H9 (cell line): Measurements from ENCODE around the gene UBXN7. TPM values are rescaled to one million over a fixed set of nuclear protein-coding genes. Genes with fewer than 3 reads are reported as not detected.

ENCODE experiments used
- DNase-seq: peaks from one replicate; pipeline ENCODE4 v3.0.0-alpha.2; 2017
- H2AFZ ChIP-seq: one replicate; pipeline ENCODE4 v1.6.1; 2013; ENCODE audit warnings: mild to moderate bottlenecking, low read length, control low read depth, moderate library complexity
- H2AK5ac ChIP-seq: 2 replicates; pipeline ENCODE4 v1.6.1; 2013; ENCODE audit warnings: low read length, control low read depth, mixed read lengths; ENCODE audit not compliant: insufficient read length
- H2BK120ac ChIP-seq: one replicate; pipeline ENCODE4 v1.6.1; 2013; ENCODE audit warnings: low read depth, mild to moderate bottlenecking, low read length, control low read depth, inconsistent platforms; ENCODE audit not compliant: poor library complexity, severe bottlenecking
- H2BK12ac ChIP-seq: 2 replicates; pipeline ENCODE4 v1.6.1; 2013; ENCODE audit warnings: low read length, control low read depth, mixed read lengths, low read depth; ENCODE audit not compliant: insufficient read length
- H2BK15ac ChIP-seq: 2 replicates; pipeline ENCODE4 v1.6.1; 2013; ENCODE audit warnings: low read depth, low read length, control low read depth
- H2BK20ac ChIP-seq: one replicate; pipeline ENCODE4 v1.6.1; 2013; ENCODE audit warnings: low read depth, mild to moderate bottlenecking, low read length, control low read depth, inconsistent platforms; ENCODE audit not compliant: poor library complexity, severe bottlenecking
- H2BK5ac ChIP-seq: 2 replicates; pipeline ENCODE4 v1.6.1; 2013; ENCODE audit warnings: low read length, control low read depth, mixed read lengths; ENCODE audit not compliant: insufficient read length
- H3K14ac ChIP-seq: 2 replicates; pipeline ENCODE4 v1.6.1; 2013; ENCODE audit warnings: low read length, control low read depth; ENCODE audit not compliant: insufficient read depth
- H3K18ac ChIP-seq: 2 replicates; pipeline ENCODE4 v1.6.1; 2013; ENCODE audit warnings: low read depth, mild to moderate bottlenecking, mixed read lengths, low read length, control low read depth; ENCODE audit not compliant: insufficient read length
- H3K23ac ChIP-seq: 2 replicates; pipeline ENCODE4 v1.6.1; 2013; ENCODE audit warnings: low read length, control low read depth, mixed read lengths, low read depth; ENCODE audit not compliant: insufficient read length
- H3K23me2 ChIP-seq: 2 replicates; pipeline ENCODE4 v1.6.1; 2013; ENCODE audit warnings: low read depth, mild to moderate bottlenecking, mixed read lengths, low read length, control low read depth; ENCODE audit not compliant: insufficient read length, poor library complexity, severe bottlenecking
- H3K27ac ChIP-seq: 2 replicates; pipeline ENCODE4 v1.5.1; 2013; ENCODE audit warnings: low read length, control low read depth, mixed read lengths, low read depth; ENCODE audit not compliant: insufficient read length
- H3K27me3 ChIP-seq: 2 replicates; pipeline ENCODE4 v1.6.1; 2013; ENCODE audit warnings: low read length, control low read depth, inconsistent platforms; ENCODE audit not compliant: insufficient read depth
- H3K4ac ChIP-seq: 2 replicates; pipeline ENCODE4 v1.6.1; 2013; ENCODE audit warnings: low read depth, mild to moderate bottlenecking, control low read depth, inconsistent platforms, low read length, moderate library complexity
- H3K4me1 ChIP-seq: 2 replicates; pipeline ENCODE4 v1.6.1; 2013; ENCODE audit warnings: low read length, control low read depth, inconsistent platforms; ENCODE audit not compliant: insufficient read depth
- H3K4me2 ChIP-seq: 2 replicates; pipeline ENCODE4 v1.6.1; 2013; ENCODE audit warnings: low read length, control low read depth, mixed read lengths; ENCODE audit not compliant: insufficient read length, insufficient read depth
- H3K56ac ChIP-seq: 2 replicates; pipeline ENCODE4 v1.6.1; 2013; ENCODE audit warnings: low read depth, mild to moderate bottlenecking, mixed read lengths, low read length, control low read depth; ENCODE audit not compliant: insufficient read length
- H3K79me1 ChIP-seq: 2 replicates; pipeline ENCODE4 v1.6.1; 2013; ENCODE audit warnings: low read depth, mild to moderate bottlenecking, moderate library complexity, low read length, control low read depth, inconsistent platforms; ENCODE audit not compliant: insufficient read depth, poor library complexity, severe bottlenecking
- H3K79me2 ChIP-seq: 2 replicates; pipeline ENCODE4 v1.6.1; 2013; ENCODE audit warnings: low read length, control low read depth, inconsistent platforms; ENCODE audit not compliant: insufficient read depth
- H3K9ac ChIP-seq: 2 replicates; pipeline ENCODE4 v1.6.1; 2013; ENCODE audit warnings: low read length, control low read depth, mixed read lengths; ENCODE audit not compliant: insufficient read length; ENCODE audit errors: extremely low read depth
- H3K9me3 ChIP-seq: one replicate; pipeline ENCODE4 v1.6.1; 2013; ENCODE audit warnings: low read depth, low read length, inconsistent platforms; ENCODE audit not compliant: control insufficient read depth
- H3T11ph ChIP-seq: one replicate; pipeline ENCODE4 v1.6.1; 2013; ENCODE audit warnings: mild to moderate bottlenecking, low read length, control low read depth, inconsistent platforms
- H4K20me1 ChIP-seq: one replicate; pipeline ENCODE4 v1.6.1; 2013; ENCODE audit not compliant: control insufficient read depth, insufficient read length, insufficient read depth
- H4K5ac ChIP-seq: 2 replicates; pipeline ENCODE4 v1.6.1; 2013; ENCODE audit warnings: low read depth, mild to moderate bottlenecking, mixed read lengths, low read length, control low read depth; ENCODE audit not compliant: insufficient read length
- H4K8ac ChIP-seq: replicated peaks from 2 replicates; pipeline ENCODE4 v1.6.1; 2013; ENCODE audit warnings: low read length, control low read depth, mixed read lengths, low read depth; ENCODE audit not compliant: insufficient read length
- H4K91ac ChIP-seq: 2 replicates; pipeline ENCODE4 v1.6.1; 2013; ENCODE audit warnings: low read depth, mild to moderate bottlenecking, moderate library complexity, mixed read lengths, low read length, control low read depth; ENCODE audit not compliant: insufficient read length
- H3K27ac Mint-ChIP-seq, 3 experiments: 2 replicates in 2 of 3; 3 replicates in 1 of 3; pipeline ENCODE4 v1.8.0; 2020 to 2021; ENCODE audit warnings: mixed read lengths in 3 of 3, mild to moderate bottlenecking in 1 of 3, moderate library complexity in 1 of 3
- H3K27me3 Mint-ChIP-seq: 2 replicates; pipeline ENCODE4 v1.8.0; 2021; ENCODE audit warnings: low read depth, mild to moderate bottlenecking, moderate library complexity, mixed read lengths
- H3K36me3 Mint-ChIP-seq, 3 experiments: 2 replicates in 2 of 3; 3 replicates in 1 of 3; pipeline ENCODE4 v1.8.0; 2020 to 2021; ENCODE audit warnings: low read depth in 3 of 3, mixed read lengths in 3 of 3; ENCODE audit not compliant: insufficient read depth in 1 of 3
- H3K4me1 Mint-ChIP-seq, 2 experiments: 2 replicates each; pipeline ENCODE4 v1.8.0; 2020; ENCODE audit warnings: mixed read lengths in 2 of 2
- H3K4me3 Mint-ChIP-seq, 2 experiments: 2 replicates in 1 of 2; 3 replicates in 1 of 2; pipeline ENCODE4 v1.8.0; 2020 to 2021; ENCODE audit warnings: mild to moderate bottlenecking in 2 of 2, mixed read lengths in 2 of 2, moderate library complexity in 1 of 2
- H3K9me3 Mint-ChIP-seq, 2 experiments: 2 replicates in 1 of 2; 3 replicates in 1 of 2; pipeline ENCODE4 v1.8.0; 2020; ENCODE audit warnings: mild to moderate bottlenecking in 2 of 2, mixed read lengths in 2 of 2, moderate library complexity in 1 of 2
- WGBS: extraction: QIAGEN DNeasy Blood & Tissue Kit; methylation state at CpG from one replicate; pipeline ENCODE4 v1.1.7; 2013; ENCODE audit warnings: missing lambda C conversion rate, low lambda C conversion rate, mixed read lengths; ENCODE audit not compliant: insufficient read length; ENCODE audit errors: extremely low coverage; 5-methylcytosine and 5-hydroxymethylcytosine counted together
- total RNA-seq: library from RNA; stranded (reverse); gene quantifications from 2 replicates; pipeline ENCODE4 v1.2.1, GENCODE V29; 2021
- TF ChIP-seq, protein P1 (sequence below): fragments of 200-600 bp; sonication (generic); conservative IDR thresholded peaks from 3 replicates; pipeline ENCODE4 v1.8.0; 2021; ENCODE audit warnings: antibody characterized with exemption, mild to moderate bottlenecking

Gene UBXN7
- total RNA-seq, 1 experiment from 2014 or later = 110 TPM

DNA sequence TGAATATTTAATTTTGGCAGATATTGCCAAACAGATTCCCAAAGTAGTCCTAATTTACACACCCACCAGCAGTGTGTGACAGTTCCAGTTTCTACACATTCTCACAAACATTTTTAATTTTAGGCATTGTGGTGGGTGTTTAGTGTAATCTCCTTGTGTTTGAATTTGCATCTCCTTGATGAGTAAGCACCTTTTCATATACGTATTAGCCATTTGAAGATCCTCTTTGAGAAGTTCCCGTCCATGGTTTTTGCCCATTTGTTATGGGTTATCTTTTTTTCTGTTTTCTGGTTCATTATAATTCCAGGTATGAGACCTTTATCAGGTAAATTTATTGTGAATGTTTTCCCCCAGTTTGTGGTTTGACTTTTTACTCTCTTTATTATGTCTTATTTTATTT is 91.8 kb downstream of the UBXN7 start:
- Histone ChIP-seq H3K56ac (no peak overlapping the region), H2AFZ (no peak overlapping the region), H3K27ac (no peak overlapping the region), H2BK20ac (no peak overlapping the region), H2BK12ac (no peak overlapping the region), H3K9me3 (no peaks in the 10 kb centered on the region), H3K23ac (no peak overlapping the region), H3K79me2 (no peaks in the 10 kb centered on the region), H3K14ac (no peak overlapping the region), H3K9ac (no peak overlapping the region), H4K20me1 (no peaks in the 10 kb centered on the region), H4K5ac (no peak overlapping the region), H3K18ac (no peak overlapping the region), H2AK5ac (no peak overlapping the region), H4K8ac (no peak overlapping the region), H2BK120ac (no peak overlapping the region), H3K4ac (no peak overlapping the region), H3K27me3 (no peaks in the 10 kb centered on the region), H3K4me2 (no peak overlapping the region), H3K79me1 (no peaks in the 10 kb centered on the region), H2BK15ac (no peak overlapping the region), H3T11ph (no peak overlapping the region), H2BK5ac (no peak overlapping the region), H3K23me2 (no peaks in the 10 kb centered on the region), H3K4me1 (no peaks in the 10 kb centered on the region), H4K91ac (no peak overlapping the region)
- no CpG with 5 or more reads among the region's 2 CpGs for WGBS
- no peak overlapping the region for H3K27ac Mint-ChIP-seq
- no peak for DNase-seq
- no peak overlapping the region for H3K4me3 Mint-ChIP-seq
- no peaks in the 10 kb centered on the region; a peak in 1 of 5 replicates for H3K9me3 Mint-ChIP-seq
- H3K4me1 Mint-ChIP-seq = peaks cover 3 to 7% of the 10 kb centered on the region in 2 experiments
- no peaks in the 10 kb centered on the region; the same call in 1 of the 2 replicates for H3K27me3 Mint-ChIP-seq
- H3K36me3 Mint-ChIP-seq = peaks cover 0 to 2% (median 1%) of the 10 kb centered on the region in 3 experiments; a peak in 3 of 7 replicates
- TF ChIP-seq, protein P1, sequence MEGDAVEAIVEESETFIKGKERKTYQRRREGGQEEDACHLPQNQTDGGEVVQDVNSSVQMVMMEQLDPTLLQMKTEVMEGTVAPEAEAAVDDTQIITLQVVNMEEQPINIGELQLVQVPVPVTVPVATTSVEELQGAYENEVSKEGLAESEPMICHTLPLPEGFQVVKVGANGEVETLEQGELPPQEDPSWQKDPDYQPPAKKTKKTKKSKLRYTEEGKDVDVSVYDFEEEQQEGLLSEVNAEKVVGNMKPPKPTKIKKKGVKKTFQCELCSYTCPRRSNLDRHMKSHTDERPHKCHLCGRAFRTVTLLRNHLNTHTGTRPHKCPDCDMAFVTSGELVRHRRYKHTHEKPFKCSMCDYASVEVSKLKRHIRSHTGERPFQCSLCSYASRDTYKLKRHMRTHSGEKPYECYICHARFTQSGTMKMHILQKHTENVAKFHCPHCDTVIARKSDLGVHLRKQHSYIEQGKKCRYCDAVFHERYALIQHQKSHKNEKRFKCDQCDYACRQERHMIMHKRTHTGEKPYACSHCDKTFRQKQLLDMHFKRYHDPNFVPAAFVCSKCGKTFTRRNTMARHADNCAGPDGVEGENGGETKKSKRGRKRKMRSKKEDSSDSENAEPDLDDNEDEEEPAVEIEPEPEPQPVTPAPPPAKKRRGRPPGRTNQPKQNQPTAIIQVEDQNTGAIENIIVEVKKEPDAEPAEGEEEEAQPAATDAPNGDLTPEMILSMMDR = no peak
